MM.1S (cell line): ENCODE data around the gene RNLS.

Experiments
- CTCF ChIP-seq: fragments of 300-600 bp; sonication (generic); IDR thresholded peaks from 2 replicates; pipeline ENCODE4 v1.5.1; 2016; ENCODE audit warnings: antibody characterized with exemption, low read length, mixed read lengths
- EZH2 ChIP-seq: fragments of 300-600 bp; sonication (generic); optimal IDR thresholded peaks from 2 replicates; pipeline ENCODE3; 2017; ENCODE audit warnings: low read depth, mild to moderate bottlenecking, antibody characterized with exemption, low read length, mixed read lengths

GRCh38 chr10:88315755-88316154 lies 267.4 kb downstream of the RNLS start:
- no peak for TF ChIP-seq EZH2
- TF ChIP-seq CTCF = no peak
